Mesothelial cell of epicardium (in vitro differentiated cells): Measurements from ENCODE around the gene TMIGD2. TPM values are rescaled to one million over a fixed set of nuclear protein-coding genes. Genes with fewer than 3 reads are reported as not detected.
"Not testable (repeated sequence)": the region's sequence is repeated elsewhere in the genome, so short reads cannot be mapped to it uniquely, and the experiment has no call there.

ENCODE experiments used
- DNase-seq, 2 experiments: peaks; one replicate each; pipeline ENCODE4 v3.0.0; 2021; ENCODE audit warnings: low spot score in 2 of 2; ENCODE audit not compliant: unreplicated experiment in 2 of 2
- H3K27ac Mint-ChIP-seq: 2 replicates; pipeline ENCODE4 v1.8.0; 2021; ENCODE audit warnings: mixed read lengths
- H3K27me3 Mint-ChIP-seq: 2 replicates; pipeline ENCODE4 v1.8.0; 2021; ENCODE audit warnings: low read depth, mixed read lengths
- H3K36me3 Mint-ChIP-seq: 2 replicates; pipeline ENCODE4 v1.8.0; 2021; ENCODE audit warnings: mixed read lengths
- H3K4me1 Mint-ChIP-seq: 2 replicates; pipeline ENCODE4 v1.8.0; 2021; ENCODE audit warnings: mixed read lengths
- H3K4me3 Mint-ChIP-seq: 2 replicates; pipeline ENCODE4 v1.8.0; 2021; ENCODE audit warnings: mild to moderate bottlenecking, moderate library complexity, mixed read lengths
- H3K9me3 Mint-ChIP-seq: 2 replicates; pipeline ENCODE4 v1.8.0; 2021; ENCODE audit warnings: mixed read lengths
- total RNA-seq: library from RNA; stranded (reverse); gene quantifications from 3 replicates; pipeline ENCODE4 v1.2.1, GENCODE V29; 2021
- TF ChIP-seq, protein P1 (sequence below): fragments of 200-600 bp; sonication (generic); IDR thresholded peaks from one replicate; pipeline ENCODE4 v1.5.0; 2021; ENCODE audit warnings: antibody characterized with exemption; ENCODE audit not compliant: unreplicated experiment

TMIGD2 gene
- total RNA-seq, 1 donor from 2014 or later, result not detected

DNA sequence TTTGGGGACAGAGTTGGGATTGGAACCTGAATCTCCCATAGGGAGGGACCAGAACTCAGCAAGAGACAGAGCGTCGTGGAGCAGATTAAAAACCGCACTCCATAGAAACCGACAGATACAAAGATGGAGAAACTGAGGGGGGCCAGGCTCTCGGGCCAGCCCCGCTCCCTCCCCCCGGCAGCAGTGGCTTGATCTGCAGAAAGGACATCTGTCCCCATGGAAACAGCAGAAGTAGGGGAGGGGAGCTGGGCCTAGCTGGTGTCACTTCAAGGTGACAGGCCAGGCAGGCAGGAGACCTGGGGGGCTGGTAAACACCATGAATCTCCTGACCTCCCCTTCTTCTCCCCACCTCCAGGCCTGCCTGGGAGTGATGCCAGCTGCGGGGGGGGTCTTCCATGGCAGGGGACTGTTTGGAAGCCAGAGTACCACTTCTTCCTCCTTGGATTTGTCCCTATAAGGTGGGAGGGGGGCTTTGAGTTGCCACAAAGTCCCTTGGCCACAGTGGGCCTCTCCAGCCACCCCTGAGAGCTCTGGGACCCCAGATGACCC is 10.9 kb downstream of the TMIGD2 start:
- Mint-ChIP-seq H3K4me1 (no peaks in the 10 kb centered on the region), H3K36me3 (no peaks in the 10 kb centered on the region), H3K4me3 (no peak overlapping the region), H3K9me3 (no peaks in the 10 kb centered on the region), H3K27me3 (peaks cover 1% of the 10 kb centered on the region), H3K27ac (no peak overlapping the region)
- TF ChIP-seq, protein P1, sequence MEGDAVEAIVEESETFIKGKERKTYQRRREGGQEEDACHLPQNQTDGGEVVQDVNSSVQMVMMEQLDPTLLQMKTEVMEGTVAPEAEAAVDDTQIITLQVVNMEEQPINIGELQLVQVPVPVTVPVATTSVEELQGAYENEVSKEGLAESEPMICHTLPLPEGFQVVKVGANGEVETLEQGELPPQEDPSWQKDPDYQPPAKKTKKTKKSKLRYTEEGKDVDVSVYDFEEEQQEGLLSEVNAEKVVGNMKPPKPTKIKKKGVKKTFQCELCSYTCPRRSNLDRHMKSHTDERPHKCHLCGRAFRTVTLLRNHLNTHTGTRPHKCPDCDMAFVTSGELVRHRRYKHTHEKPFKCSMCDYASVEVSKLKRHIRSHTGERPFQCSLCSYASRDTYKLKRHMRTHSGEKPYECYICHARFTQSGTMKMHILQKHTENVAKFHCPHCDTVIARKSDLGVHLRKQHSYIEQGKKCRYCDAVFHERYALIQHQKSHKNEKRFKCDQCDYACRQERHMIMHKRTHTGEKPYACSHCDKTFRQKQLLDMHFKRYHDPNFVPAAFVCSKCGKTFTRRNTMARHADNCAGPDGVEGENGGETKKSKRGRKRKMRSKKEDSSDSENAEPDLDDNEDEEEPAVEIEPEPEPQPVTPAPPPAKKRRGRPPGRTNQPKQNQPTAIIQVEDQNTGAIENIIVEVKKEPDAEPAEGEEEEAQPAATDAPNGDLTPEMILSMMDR, result no peak
- DNase-seq, result no peak

DNA sequence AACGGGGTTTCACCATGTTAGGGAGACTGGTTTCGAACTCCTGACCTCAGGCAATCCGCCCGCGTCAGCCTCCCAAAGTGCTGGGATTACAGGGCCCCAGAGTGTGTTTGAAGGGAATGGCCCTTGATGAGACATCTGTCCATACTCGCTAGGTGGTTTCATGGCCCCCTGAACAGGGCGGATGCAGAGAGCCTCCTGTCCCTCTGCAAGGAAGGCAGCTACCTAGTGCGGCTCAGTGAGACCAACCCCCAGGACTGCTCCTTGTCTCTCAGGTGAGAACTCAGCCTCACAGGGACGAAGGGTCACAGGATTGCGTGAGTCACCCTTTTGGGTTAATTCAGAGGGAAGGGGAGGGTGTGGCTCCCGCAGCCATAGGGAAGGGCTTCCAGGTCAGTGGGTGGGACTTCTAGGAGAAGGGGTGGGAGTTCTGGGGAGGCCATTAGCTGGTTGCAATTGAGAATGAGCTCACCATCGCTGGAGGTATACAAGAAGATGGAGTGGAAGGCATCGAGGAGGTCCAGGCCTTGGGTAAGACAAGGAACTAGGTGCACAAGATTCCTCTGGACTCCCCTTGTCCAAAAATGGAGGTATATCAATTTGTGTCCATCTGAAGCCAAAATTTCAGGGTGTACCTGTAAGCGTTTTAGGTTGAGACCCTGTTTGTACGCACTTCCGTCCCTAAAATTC is 14.0 kb downstream of the TMIGD2 start:
- no peak for DNase-seq
- H3K36me3 Mint-ChIP-seq, result no peaks in the 10 kb centered on the region
- H3K27me3 Mint-ChIP-seq, result peaks cover 11% of the 10 kb centered on the region
- H3K4me1 Mint-ChIP-seq, result no peaks in the 10 kb centered on the region
- no peak overlapping the region for H3K4me3 Mint-ChIP-seq
- TF ChIP-seq, protein P1, result no peak
- no peaks in the 10 kb centered on the region for H3K9me3 Mint-ChIP-seq
- no peak overlapping the region for H3K27ac Mint-ChIP-seq

DNA sequence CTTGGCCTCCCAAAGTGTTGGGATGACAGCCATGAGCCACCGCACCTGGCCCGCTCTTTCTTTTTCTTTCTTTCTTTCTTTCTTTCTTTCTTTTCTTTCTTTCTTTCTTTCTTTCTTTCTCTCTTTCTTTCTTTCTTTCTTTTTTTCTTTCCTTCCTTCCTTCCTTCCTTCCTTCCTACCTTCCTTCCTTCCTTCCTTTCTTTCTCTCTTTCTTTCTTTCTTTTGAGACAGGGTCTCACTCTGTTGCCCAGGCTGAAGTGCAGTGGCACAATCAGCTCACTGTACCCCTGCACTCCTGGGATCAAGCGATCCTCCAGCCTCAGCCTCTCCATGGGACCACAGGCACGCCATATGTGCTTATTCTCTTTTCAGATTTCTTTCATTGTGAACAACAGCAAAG is 16.0 kb downstream of the TMIGD2 start:
- H3K4me3 Mint-ChIP-seq, DNase-seq, H3K36me3 Mint-ChIP-seq, H3K27ac Mint-ChIP-seq, H3K9me3 Mint-ChIP-seq, H3K4me1 Mint-ChIP-seq: not testable (repeated sequence)
- H3K27me3 Mint-ChIP-seq, result peaks cover 24% of the 10 kb centered on the region

DNA sequence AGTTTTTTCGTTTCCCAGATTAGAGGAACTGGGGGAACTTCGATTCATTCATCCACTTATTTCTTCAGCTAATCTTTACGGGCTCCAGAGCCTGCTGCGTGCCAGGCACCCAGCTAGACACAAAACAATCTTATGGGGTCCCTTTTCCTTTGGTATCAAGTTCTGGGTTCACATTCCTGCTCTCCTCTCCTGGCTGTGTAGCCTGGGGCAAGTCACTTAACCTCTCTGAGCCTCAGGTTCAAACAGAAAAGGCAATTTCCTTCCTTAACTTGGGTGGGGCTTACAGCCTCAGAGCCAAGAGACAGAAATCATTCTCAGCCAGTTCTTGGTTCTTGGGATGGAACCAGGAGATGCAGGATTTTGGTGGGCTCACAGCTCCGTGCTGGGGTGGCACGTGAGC is 17.2 kb downstream of the TMIGD2 start:
- H3K27ac Mint-ChIP-seq, result no peak overlapping the region
- H3K9me3 Mint-ChIP-seq, result no peaks in the 10 kb centered on the region
- no peaks in the 10 kb centered on the region for H3K4me1 Mint-ChIP-seq
- peaks cover 35% of the 10 kb centered on the region for H3K27me3 Mint-ChIP-seq
- no peak for DNase-seq
- TF ChIP-seq, protein P1, result no peak
- no peak overlapping the region for H3K4me3 Mint-ChIP-seq
- no peaks in the 10 kb centered on the region for H3K36me3 Mint-ChIP-seq

DNA sequence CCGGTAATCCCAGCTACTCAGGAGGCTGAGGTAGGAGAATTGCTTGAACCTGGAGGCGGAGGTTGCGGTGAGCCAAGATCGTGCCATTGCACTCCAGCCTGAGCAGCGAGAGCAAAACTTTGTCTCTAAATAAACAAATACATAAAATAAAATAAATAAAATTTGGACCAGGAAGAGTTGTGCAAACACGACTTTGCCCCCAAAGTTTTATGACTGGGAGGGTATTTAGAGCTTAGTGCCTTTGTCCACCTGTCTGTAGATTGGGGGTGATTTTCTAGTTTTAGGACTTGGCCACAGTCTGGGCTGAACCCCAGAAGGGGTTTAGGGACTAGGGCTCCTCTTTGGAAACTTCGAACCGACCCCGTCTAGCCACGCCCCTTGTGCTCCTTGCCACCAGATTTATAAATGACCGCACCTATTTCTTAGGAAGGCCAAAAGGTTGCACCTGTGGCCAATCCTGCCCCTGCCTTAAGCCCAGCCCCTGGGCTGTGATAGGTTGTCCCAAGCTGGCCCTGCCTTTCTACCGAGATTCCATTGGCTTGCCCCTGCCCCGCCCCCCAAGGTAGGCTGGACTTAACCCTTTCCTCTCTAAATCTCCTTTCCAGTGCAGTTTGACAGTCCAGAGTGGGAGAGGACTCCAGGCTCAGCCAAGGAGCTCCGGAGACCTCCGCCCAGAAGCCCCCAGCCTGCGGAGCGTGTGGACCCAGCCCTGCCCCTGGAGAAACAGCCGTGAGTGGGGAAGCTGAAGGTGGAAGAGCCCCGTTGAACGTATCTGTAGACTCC is 17.8 kb downstream of the TMIGD2 start:
- TF ChIP-seq, protein P1, result no peak
- no peak for DNase-seq
- no peaks in the 10 kb centered on the region for H3K9me3 Mint-ChIP-seq
- H3K4me1 Mint-ChIP-seq, result peaks cover 3% of the 10 kb centered on the region
- H3K36me3 Mint-ChIP-seq, result no peaks in the 10 kb centered on the region
- H3K27me3 Mint-ChIP-seq, result peaks cover 39% of the 10 kb centered on the region
- no peak overlapping the region for H3K4me3 Mint-ChIP-seq
- H3K27ac Mint-ChIP-seq, result no peak overlapping the region
